HCT116 (cell line): Measurements from ENCODE around the gene TRERF1. TPM values are rescaled to one million over a fixed set of nuclear protein-coding genes. Genes with fewer than 3 reads are reported as not detected.
"Not testable (repeated sequence)": the region's sequence is repeated elsewhere in the genome, so short reads cannot be mapped to it uniquely, and the experiment has no call there.

ENCODE experiments used
- ATAC-seq: fragments of 200-7000 bp; cut with Tn5 transposase; 2 replicates; pipeline ENCODE4 v1.9.1; 2020; ENCODE audit warnings: mild to moderate bottlenecking, moderate library complexity
- BruUV-seq: library from RNA; stranded (reverse); fragments of 400-500 nt; replicated peaks from 2 replicates; lab custom pipeline; 2021; lab: Mats Ljungman, UMichigan
- CTCF ChIA-PET: fragments of 300-600 bp; sonication (Branson Sonifier 250); formaldehyde crosslinking; loops from one replicate; lab custom pipeline; 2021; ENCODE audit warnings: antibody characterized with exemption; lab: Charles Lee
- POLR2A ChIA-PET: fragments of 300-600, 350-600 bp; sonication (Branson Sonifier 250); formaldehyde crosslinking; loops from one replicate; lab custom pipeline; 2021; ENCODE audit warnings: antibody characterized with exemption; lab: Charles Lee
- RAD21 ChIA-PET, 2 experiments: fragments of 300-600 bp; sonication (Branson Sonifier 250); formaldehyde crosslinking; loops; one replicate each; lab custom pipeline; 2023; ENCODE audit warnings: low total read pairs in 2 of 2; ENCODE audit not compliant: uncharacterized antibody in 2 of 2, unreplicated experiment in 2 of 2, low non-redundant PET in 1 of 2; lab: Charles Lee
- DNase-seq: peaks from one replicate; pipeline ENCODE4 v3.0.0-alpha.2; 2010; ENCODE audit warnings: low read depth, low spot score
- H2AFZ ChIP-seq: fragments of 200-600 bp; shearing (Covaris generic), sonication (generic); 2 replicates; pipeline ENCODE4 v1.6.1; 2017; ENCODE audit warnings: low read depth, mixed run types, mixed read lengths, antibody characterized with exemption, low read length; ENCODE audit not compliant: poor library complexity, severe bottlenecking
- H3K27ac ChIP-seq: 2 replicates; pipeline ENCODE4 v1.5.1; 2012; ENCODE audit warnings: low read depth, low read length
- H3K27me3 ChIP-seq: fragments of 200-600 bp; sonication (generic); 2 replicates; pipeline ENCODE4 v1.6.1; 2016; ENCODE audit warnings: mixed run types, low read length, mixed read lengths; ENCODE audit not compliant: insufficient read depth
- H3K36me3 ChIP-seq, 2 experiments: fragments of 200-500 bp in 1 of 2; fragments of 200-600 bp in 1 of 2; sonication (Bioruptor generic) in 1 of 2; sonication (generic) in 1 of 2; 2 replicates each; pipeline versions ENCODE4 v1.5.1 to v1.6.1; 2014 to 2016; ENCODE audit warnings: low read length in 2 of 2, inconsistent platforms in 1 of 2, mixed read lengths in 1 of 2, mixed run types in 1 of 2; ENCODE audit not compliant: insufficient read depth in 2 of 2, control insufficient read depth in 1 of 2
- H3K4me1 ChIP-seq, 2 experiments: fragments of 200-600 bp in 1 of 2; sonication (generic) in 1 of 2; 2 replicates each; pipeline versions ENCODE4 v1.5.1 to v1.6.1; 2012 to 2017; ENCODE audit warnings: low read length in 2 of 2, inconsistent platforms in 1 of 2, mild to moderate bottlenecking in 1 of 2, mixed read lengths in 1 of 2, mixed run types in 1 of 2, moderate library complexity in 1 of 2; ENCODE audit not compliant: insufficient read depth in 2 of 2, control insufficient read depth in 1 of 2
- H3K4me2 ChIP-seq: fragments of 200-600 bp; sonication (generic); 2 replicates; pipeline ENCODE4 v1.6.1; 2017; ENCODE audit warnings: mixed run types, low read length, mixed read lengths
- H3K4me3 ChIP-seq, 2 experiments: fragments of 200-600 bp in 1 of 2; sonication (generic) in 1 of 2; replicated peaks in 1 of 2; 2 replicates each; pipeline ENCODE4 v1.5.1; 2011 to 2016; ENCODE audit warnings: low read length in 2 of 2, control low read depth in 1 of 2, low read depth in 1 of 2, mild to moderate bottlenecking in 1 of 2, mixed read lengths in 1 of 2, mixed run types in 1 of 2
- H3K79me2 ChIP-seq: fragments of 200-600 bp; sonication (generic); 2 replicates; pipeline ENCODE4 v1.6.1; 2017; ENCODE audit warnings: mild to moderate bottlenecking, mixed run types, low read length, moderate library complexity, mixed read lengths; ENCODE audit not compliant: insufficient read depth
- H3K9ac ChIP-seq: fragments of 200-600 bp; sonication (generic); 2 replicates; pipeline ENCODE4 v1.6.1; 2016; ENCODE audit warnings: low read length, mixed read lengths
- H3K9me2 ChIP-seq: fragments of 200-600 bp; sonication (generic), shearing (Covaris generic); 2 replicates; pipeline ENCODE4 v1.6.1; 2017; ENCODE audit warnings: mixed run types, mild to moderate bottlenecking, moderate library complexity; ENCODE audit not compliant: insufficient read depth
- H3K9me3 ChIP-seq, 2 experiments: fragments of 200-500 bp in 1 of 2; fragments of 200-600 bp in 1 of 2; sonication (Bioruptor generic) in 1 of 2; sonication (generic) in 1 of 2; 2 replicates each; pipeline ENCODE4 v1.6.1; 2014 to 2017; ENCODE audit warnings: low read length in 2 of 2, mixed read lengths in 2 of 2, inconsistent platforms in 1 of 2, low read depth in 1 of 2, mild to moderate bottlenecking in 1 of 2, mixed run types in 1 of 2, moderate library complexity in 1 of 2; ENCODE audit not compliant: control insufficient read depth in 1 of 2, insufficient read depth in 1 of 2
- H4K20me1 ChIP-seq: fragments of 200-600 bp; sonication (generic), shearing (Covaris generic); 2 replicates; pipeline ENCODE4 v1.6.1; 2017; ENCODE audit warnings: mixed run types, mild to moderate bottlenecking, moderate library complexity; ENCODE audit not compliant: insufficient read depth
- ATF3 ChIP-seq: IDR thresholded peaks from 2 replicates; pipeline ENCODE4 v1.6.1; 2012
- CBX3 ChIP-seq: IDR thresholded peaks from 2 replicates; pipeline ENCODE4 v1.6.1; 2012; ENCODE audit warnings: low read depth
- CTCF ChIP-seq, 3 experiments: fragments of 200-600 bp in 1 of 3; sonication (generic) in 1 of 3; IDR thresholded peaks in 2 of 3; conservative IDR thresholded peaks in 1 of 3; 2 replicates each; pipeline ENCODE4 v1.5.1; 2012 to 2017; ENCODE audit warnings: low read depth in 2 of 3, low read length in 2 of 3, antibody characterized with exemption in 1 of 3, borderline replicate concordance in 1 of 3, control low read depth in 1 of 3, mild to moderate bottlenecking in 1 of 3, mixed read lengths in 1 of 3, mixed run types in 1 of 3, moderate library complexity in 1 of 3; ENCODE audit not compliant: insufficient read depth in 1 of 3
- EGR1 ChIP-seq: IDR thresholded peaks from 2 replicates; pipeline ENCODE4 v1.6.1; 2012; ENCODE audit warnings: low read depth
- ELF1 ChIP-seq: IDR thresholded peaks from 2 replicates; pipeline ENCODE4 v1.6.1; 2012; ENCODE audit warnings: low read depth, borderline replicate concordance
- EZH2 ChIP-seq: fragments of 200-600 bp; sonication (generic); IDR thresholded peaks from 2 replicates; pipeline ENCODE4 v1.6.1; 2017; ENCODE audit warnings: antibody characterized with exemption, mixed run types
- FOSL1 ChIP-seq: IDR thresholded peaks from 2 replicates; pipeline ENCODE4 v1.6.1; 2012; ENCODE audit warnings: low read depth
- JUND ChIP-seq: IDR thresholded peaks from 2 replicates; pipeline ENCODE4 v1.6.1; 2012
- MAX ChIP-seq: IDR thresholded peaks from 2 replicates; pipeline ENCODE4 v1.6.1; 2012
- POLR2A ChIP-seq: IDR thresholded peaks from 2 replicates; pipeline ENCODE4 v1.7.0; 2011; ENCODE audit warnings: borderline replicate concordance; ENCODE audit not compliant: insufficient read depth, insufficient read length; ENCODE audit errors: extremely low read depth
- SIN3A ChIP-seq: IDR thresholded peaks from 2 replicates; pipeline ENCODE4 v1.6.1; 2012; ENCODE audit warnings: low read depth
- SP1 ChIP-seq: IDR thresholded peaks from 2 replicates; pipeline ENCODE4 v1.6.1; 2012; ENCODE audit warnings: low read depth
- SRF ChIP-seq: IDR thresholded peaks from 2 replicates; pipeline ENCODE4 v1.6.1; 2012; ENCODE audit warnings: low read depth
- TCF7L2 ChIP-seq: IDR thresholded peaks from 2 replicates; pipeline ENCODE4 v1.7.0; 2011; ENCODE audit warnings: borderline replicate concordance, inconsistent platforms; ENCODE audit not compliant: insufficient read depth, insufficient read length; ENCODE audit errors: extremely low read depth
- ZBTB33 ChIP-seq: IDR thresholded peaks from 2 replicates; pipeline ENCODE4 v1.6.1; 2011; ENCODE audit warnings: mild to moderate bottlenecking, low read length, moderate library complexity; ENCODE audit not compliant: insufficient replicate concordance; ENCODE audit errors: extremely low read depth
- intact Hi-C: fragments of 100-400 bp; cut with micrococcal nuclease; formaldehyde crosslinking; loops from 2 replicates; pipeline ENCODE4 v1.10.0; 2022
- total RNA-seq: library from RNA; stranded (reverse); gene quantifications from one replicate; pipeline ENCODE4 v1.2.1, GENCODE V29; 2021; ENCODE audit not compliant: unreplicated experiment

The TRERF1 gene
- total RNA-seq, 1 experiment from 2014 or later: 12.4 TPM

GRCh38 chr6:42446370-42446769 lies 5.4 kb downstream of the TRERF1 start:
- Histone ChIP-seq H3K79me2 (no peaks in the 10 kb centered on the region; the same call in none of the 2 replicates), H3K9ac (no peak overlapping the region), H3K4me3 (no peak overlapping the region), H3K27ac (no peak overlapping the region), H3K4me1 (peaks cover 9 to 11% of the 10 kb centered on the region in 2 experiments; a peak in 3 of 4 replicates), H3K4me2 (no peak overlapping the region), H3K36me3 (no peaks in the 10 kb centered on the region), H4K20me1 (no peaks in the 10 kb centered on the region), H2AFZ (no peak overlapping the region), H3K9me3 (no peaks in the 10 kb centered on the region), H3K27me3 (no peaks in the 10 kb centered on the region), H3K9me2 (no peaks in the 10 kb centered on the region)
- ChIA-PET POLR2A (no interaction called here), CTCF (interaction anchor here (1.0 kb wide), 1 partner anchor 101 kb away, joined by 4 read pairs; no protein-coding TSS in a partner anchor), RAD21 (no interaction called here)
- ATAC-seq: no peak
- BruUV-seq: no TSS peak
- no peak for DNase-seq
- intact Hi-C loops: no loop called here
- TF ChIP-seq FOSL1 (no peak), CBX3 (no peak), TCF7L2 (no peak), JUND (no peak), EGR1 (no peak), ELF1 (no peak), POLR2A (no peak), SRF (no peak), CTCF (IDR thresholded peaks at IDR 0.05 in 2 of 3, conservative IDR thresholded peaks at IDR 0.05 in 1 of 3; ENCODE audit: borderline replicate concordance in 1 of 3, insufficient read depth in 1 of 3, low read depth in 2 of 3, low read length in 2 of 3) (no peak), SP1 (no peak), EZH2 (no peak), ATF3 (no peak), ZBTB33 (no peak), MAX (no peak), SIN3A (no peak)

- intact Hi-C loops, H3K9me3 ChIP-seq, DNase-seq, H3K4me3 ChIP-seq, H3K27me3 ChIP-seq, H3K27ac ChIP-seq, H3K4me1 ChIP-seq, H4K20me1 ChIP-seq, H3K4me2 ChIP-seq, BruUV-seq, H3K9me2 ChIP-seq, H3K9ac ChIP-seq, H3K79me2 ChIP-seq, H3K36me3 ChIP-seq, POLR2A ChIA-PET, CTCF ChIA-PET, RAD21 ChIA-PET, H2AFZ ChIP-seq, ATAC-seq: not testable (repeated sequence)
These were observed 5.8 kb downstream of the TRERF1 start for GRCh38 chr6:42445955-42446354.
